ENCODE measurements around the gene ZCCHC4.

The ZCCHC4 gene

GRCh38 chr4:25376754-25377571 is 64.4 kb downstream of the ZCCHC4 start, which contains the start of gene ANAPC4 (continued):
- TF ChIP-seq ZNF366 (tag by site-specific recombination; conservative IDR thresholded peaks at IDR 0.05) = no peak
- TF ChIP-seq ZNF18 (tag by site-specific recombination; IDR thresholded peaks at IDR 0.05) = no peak
- no peak for TF ChIP-seq BCL6B (tag by site-specific recombination; IDR thresholded peaks at IDR 0.05)
- TF ChIP-seq ZNF544 (tag by site-specific recombination; IDR thresholded peaks at IDR 0.05) = no peak
- TF ChIP-seq ZNF692 (tag by site-specific recombination; IDR thresholded peaks at IDR 0.05) = 0 out of 2 replicates have a peak, but pooled peaks have one; percentile 22
- TF ChIP-seq REPIN1 (tag by site-specific recombination; IDR thresholded peaks at IDR 0.05; ENCODE audit: low read depth) = no peak
- TF ChIP-seq ZNF248 (tag by site-specific recombination; IDR thresholded peaks at IDR 0.05) = no peak
- TF ChIP-seq ZNF423 (tag by site-specific recombination; IDR thresholded peaks at IDR 0.05) = no peak
- TF ChIP-seq ZBTB8A (tag by site-specific recombination; IDR thresholded peaks at IDR 0.05) = peak; percentile 69
- TF ChIP-seq OVOL3 (tag by site-specific recombination; IDR thresholded peaks at IDR 0.05) = no peak
- TF ChIP-seq ZNF623 (tag by site-specific recombination; IDR thresholded peaks at IDR 0.05) = no peak
- no peak for TF ChIP-seq PRDM4 (tag by site-specific recombination; IDR thresholded peaks at IDR 0.05)
- TF ChIP-seq ZFHX2 (tag by site-specific recombination; conservative IDR thresholded peaks at IDR 0.05) = peak; percentile 56; the same call in 1 of the 2 replicates

GRCh38 chr4:25377572-25378436 is 65.2 kb downstream of the ZCCHC4 start:
- Histone ChIP-seq H3K4me1 (ENCODE audit: control insufficient read depth, insufficient read depth, low read length) (0 out of 2 replicates have a peak, but pooled peaks cover 3% of the 10 kb centered on the region), H3K27ac (ENCODE audit: extremely low read depth, low read depth, low read length) (peak overlapping the region; percentile 28; the same call in 1 of the 2 replicates), H3K4me3 (ENCODE audit: low read depth, low read length) (peak overlapping the region; percentile 89), H3K36me3 (ENCODE audit: control insufficient read depth in 2 of 2, insufficient read depth in 1 of 2, low read length in 2 of 2) (peaks cover 4 to 35% of the 10 kb centered on the region in 2 experiments), H3K9me3 (ENCODE audit: control insufficient read depth, insufficient read depth, low read depth, low read length) (no peaks in the 10 kb centered on the region)
- ChIA-PET CTCF (interaction anchor here (0.6 to 1.3 kb wide), 3 partner anchors 9 to 245 kb away, joined by 4 read pairs; partner anchors contain the start of gene ZCCHC4), POLR2A (no interaction called here)
- no peak for TF ChIP-seq ZNF404 (tag by site-specific recombination; IDR thresholded peaks at IDR 0.05)
- TF ChIP-seq ZNF280D (tag by site-specific recombination; IDR thresholded peaks at IDR 0.05) = peak; percentile 38; the same call in 1 of the 2 replicates
- no peak for TF ChIP-seq ZNF558 (tag by site-specific recombination; IDR thresholded peaks at IDR 0.05)
- TF ChIP-seq SCRT2 (tag by site-specific recombination; IDR thresholded peaks at IDR 0.05) = no peak
- no peak for TF ChIP-seq PRDM4 (tag by site-specific recombination; IDR thresholded peaks at IDR 0.05)
- TF ChIP-seq ZEB2 (tag by site-specific recombination; IDR thresholded peaks at IDR 0.05) = no peak
- TF ChIP-seq ZNF335 (tag by site-specific recombination; conservative IDR thresholded peaks at IDR 0.05) = peak; percentile 19; the same call in 1 of the 2 replicates
- TF ChIP-seq ZNF600 (tag by site-specific recombination; IDR thresholded peaks at IDR 0.05) = no peak
